Suprapubic skin (tissue), 4 donors: Measurements from ENCODE around the gene CCDC175.

ENCODE experiments used
- EP300 ChIP-seq: sonication (generic); formaldehyde crosslinking; IDR thresholded peaks from one replicate; pipeline ENCODE4 v1.6.1; 2017; ENCODE audit warnings: antibody characterized with exemption
- POLR2A ChIP-seq, 2 donors: fragments of 450-650 bp; IDR thresholded peaks; one replicate each; pipeline ENCODE4 v1.6.1; 2017; ENCODE audit warnings: antibody characterized with exemption in 2 of 2, mild to moderate bottlenecking in 2 of 2, moderate library complexity in 2 of 2
- POLR2AphosphoS5 ChIP-seq, 3 donors: sonication (generic); formaldehyde crosslinking; IDR thresholded peaks; one replicate each; pipeline ENCODE4 v1.6.1; 2017; ENCODE audit warnings: antibody characterized with exemption in 3 of 3
- TF ChIP-seq, protein P1 (sequence below), 2 donors: fragments of 200-600 bp in 1 of 2; fragments of 450-650 bp in 1 of 2; sonication (generic) in 1 of 2; IDR thresholded peaks; one replicate each; pipeline ENCODE4 v1.5.1; 2016 to 2019; ENCODE audit warnings: antibody characterized with exemption in 2 of 2, mild to moderate bottlenecking in 1 of 2, moderate library complexity in 1 of 2

DNA sequence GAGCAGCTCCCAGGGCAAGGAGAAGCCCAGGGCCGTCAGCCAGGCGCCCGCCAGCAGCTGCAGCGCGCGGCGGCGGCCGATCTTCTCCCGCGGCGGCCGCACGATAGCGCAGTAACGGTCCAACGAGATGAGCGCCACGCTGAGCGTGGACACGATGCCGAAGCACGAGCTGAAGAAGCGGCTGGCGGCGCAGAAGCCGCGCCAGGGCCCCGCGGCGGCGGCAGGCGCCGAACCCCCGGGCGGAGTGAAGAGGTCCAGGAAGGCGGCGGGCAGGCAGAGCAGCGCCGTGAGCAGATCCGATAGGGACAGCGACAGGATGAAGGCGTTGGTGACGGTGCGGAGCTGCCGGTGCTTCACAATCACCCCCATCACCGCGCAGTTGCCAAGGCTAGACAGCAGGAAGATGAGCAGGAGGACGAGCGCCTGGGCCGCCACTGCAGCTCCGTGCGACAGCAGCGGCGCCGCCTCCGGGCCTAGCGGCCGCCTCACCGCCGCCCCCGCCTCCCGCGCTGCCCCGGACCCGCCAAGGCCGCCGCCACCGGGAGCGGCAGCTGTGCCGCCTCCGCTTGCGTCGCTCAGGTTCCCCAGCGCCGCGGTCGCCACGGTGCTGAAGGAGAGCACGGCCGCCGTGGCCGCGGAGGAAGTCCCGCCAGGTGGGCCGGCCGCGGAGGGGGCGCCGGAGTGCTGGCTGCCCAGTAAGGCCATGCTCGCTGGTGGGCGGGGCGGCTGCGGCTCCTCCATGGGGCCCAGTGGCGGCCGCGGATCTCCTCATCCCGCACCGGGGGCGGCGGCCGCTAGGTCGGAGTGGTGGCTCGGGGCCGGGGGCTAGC is 111.9 kb downstream of the CCDC175 start:
- TF ChIP-seq POLR2A (IDR thresholded peaks at IDR 0.05) = no peak
- TF ChIP-seq, protein P1, sequence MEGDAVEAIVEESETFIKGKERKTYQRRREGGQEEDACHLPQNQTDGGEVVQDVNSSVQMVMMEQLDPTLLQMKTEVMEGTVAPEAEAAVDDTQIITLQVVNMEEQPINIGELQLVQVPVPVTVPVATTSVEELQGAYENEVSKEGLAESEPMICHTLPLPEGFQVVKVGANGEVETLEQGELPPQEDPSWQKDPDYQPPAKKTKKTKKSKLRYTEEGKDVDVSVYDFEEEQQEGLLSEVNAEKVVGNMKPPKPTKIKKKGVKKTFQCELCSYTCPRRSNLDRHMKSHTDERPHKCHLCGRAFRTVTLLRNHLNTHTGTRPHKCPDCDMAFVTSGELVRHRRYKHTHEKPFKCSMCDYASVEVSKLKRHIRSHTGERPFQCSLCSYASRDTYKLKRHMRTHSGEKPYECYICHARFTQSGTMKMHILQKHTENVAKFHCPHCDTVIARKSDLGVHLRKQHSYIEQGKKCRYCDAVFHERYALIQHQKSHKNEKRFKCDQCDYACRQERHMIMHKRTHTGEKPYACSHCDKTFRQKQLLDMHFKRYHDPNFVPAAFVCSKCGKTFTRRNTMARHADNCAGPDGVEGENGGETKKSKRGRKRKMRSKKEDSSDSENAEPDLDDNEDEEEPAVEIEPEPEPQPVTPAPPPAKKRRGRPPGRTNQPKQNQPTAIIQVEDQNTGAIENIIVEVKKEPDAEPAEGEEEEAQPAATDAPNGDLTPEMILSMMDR (IDR thresholded peaks at IDR 0.05) = no peak
- no peak for TF ChIP-seq POLR2AphosphoS5 (IDR thresholded peaks at IDR 0.05)
- TF ChIP-seq EP300 = no peak
